H1 (cell line): ENCODE results near the gene ASIP. TPM values are rescaled to one million over a fixed set of nuclear protein-coding genes. Genes with fewer than 3 reads are reported as not detected.

Experiments used
- CBX5 ChIP-seq: fragments of 300-800, 300-1000 bp; sonication (generic); IDR thresholded peaks from 2 replicates; pipeline ENCODE4 v1.7.1; 2016; ENCODE audit warnings: antibody characterized with exemption, low read length, low read depth
- CHD2 ChIP-seq: IDR thresholded peaks from 2 replicates; pipeline ENCODE4 v1.6.1; 2012; ENCODE audit warnings: low read length, improper control_type of control experiment
- MAFK ChIP-seq: IDR thresholded peaks from 2 replicates; pipeline ENCODE4 v1.6.1; 2012; ENCODE audit warnings: low read depth, mild to moderate bottlenecking, improper control_type of control experiment, low read length
- polyA plus RNA-seq, 7 experiments: library from polyadenylated mRNA; depleted of rRNA in 3 of 7; stranded (reverse) in 5 of 7; unstranded in 2 of 7; fragments of >200 nt in 5 of 7; fragments of 200-250 nt in 2 of 7; gene quantifications; 1 replicate in 5 of 7; 2 replicates in 1 of 7; 4 replicates in 1 of 7; pipeline versions ENCODE4 v1.2.1 to v1.2.3, GENCODE V29; 2011 to 2013; ENCODE audit warnings: missing spikeins in 2 of 7, mixed read lengths in 2 of 7
- total RNA-seq: library from RNA; stranded (reverse); fragmentation: NEBNext Ultra II Directional; extraction: Animal tissue kit (Norgen Biotek cat#: 25700); gene quantifications from 2 replicates; pipeline ENCODE4 v1.2.1, GENCODE V29; 2021
- TF ChIP-seq, protein P1 (sequence below): IDR thresholded peaks from 2 replicates; pipeline ENCODE4 v1.6.1; 2011; ENCODE audit warnings: low read depth, mild to moderate bottlenecking, low read length; ENCODE audit not compliant: insufficient read depth

ASIP gene
- total and polyA plus RNA-seq, 2 of the 8 experiments (the other 6 are each of a cell fraction or from before 2014, with no cell fraction given), result not detected

DNA sequence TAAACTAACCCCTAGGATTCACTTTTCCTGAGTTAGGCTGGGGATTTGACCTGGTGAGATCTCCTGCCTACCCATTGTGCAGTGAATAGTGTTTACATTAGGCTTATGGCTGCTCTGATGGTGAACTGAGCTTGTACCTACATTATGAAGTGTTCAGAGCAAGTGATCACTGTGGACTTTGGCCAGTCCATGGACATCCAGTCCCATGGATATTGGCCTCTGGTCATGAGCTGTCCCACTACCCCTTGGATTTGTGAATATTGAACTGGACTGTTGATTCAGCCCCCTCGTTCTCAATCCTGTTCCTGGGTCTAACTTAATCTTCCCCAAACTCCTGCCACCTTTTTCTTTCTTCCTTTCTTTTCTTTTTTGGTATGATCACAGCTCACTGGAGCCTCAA is 13.8 kb downstream of the ASIP start (continued):
- TF ChIP-seq MAFK (no peak), CHD2 (no peak), CBX5 (no peak)
- TF ChIP-seq, protein P1, sequence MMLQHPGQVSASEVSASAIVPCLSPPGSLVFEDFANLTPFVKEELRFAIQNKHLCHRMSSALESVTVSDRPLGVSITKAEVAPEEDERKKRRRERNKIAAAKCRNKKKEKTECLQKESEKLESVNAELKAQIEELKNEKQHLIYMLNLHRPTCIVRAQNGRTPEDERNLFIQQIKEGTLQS, result no peak
